Measurements from ENCODE around the gene ZNF37A. TPM values are rescaled to one million over a fixed set of nuclear protein-coding genes. Genes with fewer than 3 reads are reported as not detected.
A peak's percentile ranks its signal among the peaks of the same experiment; 100 is the strongest.

ZNF37A gene
- total and polyA plus RNA-seq, 8 donors, result 14.8 to 24.0 (median 18.0) TPM

DNA sequence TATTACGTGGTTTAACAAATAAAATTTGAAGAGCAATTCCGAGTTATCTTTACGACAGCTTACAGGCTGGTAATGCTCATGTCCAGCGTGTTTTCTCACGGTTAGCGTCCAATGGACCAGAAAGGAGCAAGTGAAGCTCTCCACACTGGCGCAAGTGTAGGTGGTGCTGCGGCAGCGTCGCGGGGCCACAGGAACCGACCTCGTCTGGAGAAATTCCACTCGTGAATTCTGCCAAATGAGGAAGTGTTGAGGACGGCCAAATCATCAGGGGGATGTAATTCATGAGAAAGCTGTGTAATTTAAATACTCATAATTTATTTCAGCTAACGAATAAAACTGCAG lies 350 bp upstream of the ZNF37A start:
- DNase-seq (no peak), ATAC-seq (peak; percentile 45)
- no peaks in the 10 kb centered on the region for H3K27me3 ChIP-seq
- peak overlapping the region; percentile 46 to 78 for H3K4me3 ChIP-seq
- intact Hi-C loops (cut with DNase I), result loop anchor here in 1 of 2 donors (10.0 kb wide), 1 partner anchor 109 kb away; no protein-coding TSS in a partner anchor
- TF ChIP-seq, protein P1, sequence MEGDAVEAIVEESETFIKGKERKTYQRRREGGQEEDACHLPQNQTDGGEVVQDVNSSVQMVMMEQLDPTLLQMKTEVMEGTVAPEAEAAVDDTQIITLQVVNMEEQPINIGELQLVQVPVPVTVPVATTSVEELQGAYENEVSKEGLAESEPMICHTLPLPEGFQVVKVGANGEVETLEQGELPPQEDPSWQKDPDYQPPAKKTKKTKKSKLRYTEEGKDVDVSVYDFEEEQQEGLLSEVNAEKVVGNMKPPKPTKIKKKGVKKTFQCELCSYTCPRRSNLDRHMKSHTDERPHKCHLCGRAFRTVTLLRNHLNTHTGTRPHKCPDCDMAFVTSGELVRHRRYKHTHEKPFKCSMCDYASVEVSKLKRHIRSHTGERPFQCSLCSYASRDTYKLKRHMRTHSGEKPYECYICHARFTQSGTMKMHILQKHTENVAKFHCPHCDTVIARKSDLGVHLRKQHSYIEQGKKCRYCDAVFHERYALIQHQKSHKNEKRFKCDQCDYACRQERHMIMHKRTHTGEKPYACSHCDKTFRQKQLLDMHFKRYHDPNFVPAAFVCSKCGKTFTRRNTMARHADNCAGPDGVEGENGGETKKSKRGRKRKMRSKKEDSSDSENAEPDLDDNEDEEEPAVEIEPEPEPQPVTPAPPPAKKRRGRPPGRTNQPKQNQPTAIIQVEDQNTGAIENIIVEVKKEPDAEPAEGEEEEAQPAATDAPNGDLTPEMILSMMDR (IDR thresholded peaks at IDR 0.05), result no peak
- H3K9me3 ChIP-seq, result peaks cover 0 to 3% of the 10 kb centered on the region in 2 donors
- peak overlapping the region; percentile 75 to 85 for H3K27ac ChIP-seq
- peaks cover 5 to 10% of the 10 kb centered on the region in 2 donors for H3K4me1 ChIP-seq
- H3K36me3 ChIP-seq, result peaks cover 0 to 31% of the 10 kb centered on the region in 2 donors

DNA sequence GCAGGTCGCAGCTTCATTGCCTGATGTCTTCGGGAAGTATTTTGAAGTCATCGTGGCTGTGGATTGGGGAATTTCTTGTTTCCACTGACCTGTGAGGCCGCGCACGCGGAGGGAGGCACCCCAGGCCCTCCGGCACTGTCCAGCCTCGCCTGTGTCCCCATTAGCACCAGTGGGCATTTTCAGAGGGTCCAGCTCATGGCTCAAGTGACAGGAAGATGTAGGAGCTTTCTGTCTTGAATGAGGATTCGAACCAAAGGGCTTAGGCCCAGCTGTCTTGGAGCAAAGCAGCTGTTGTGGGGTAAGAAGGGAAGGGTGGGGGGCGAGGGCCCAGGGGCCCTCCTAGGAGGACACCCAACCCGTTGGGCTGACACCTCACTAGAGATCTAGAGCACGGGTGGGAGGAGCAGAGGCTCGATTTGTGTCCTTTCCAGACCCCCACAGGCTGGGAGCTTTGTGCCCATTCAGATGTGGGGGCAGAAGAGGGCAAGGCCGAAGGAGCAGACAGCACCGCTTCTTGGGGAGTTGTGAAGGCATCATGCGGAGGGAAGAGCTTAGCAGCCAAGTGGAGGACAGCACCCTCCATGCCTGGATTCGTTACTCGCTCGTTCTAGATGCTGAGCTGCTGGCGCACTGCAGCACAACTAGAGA lies 914 bp downstream of the ZNF37A start:
- ATAC-seq (no peak), DNase-seq (no peak)
- TF ChIP-seq, protein P1 (IDR thresholded peaks at IDR 0.05), result no peak
- peaks cover 5 to 10% of the 10 kb centered on the region in 2 donors for H3K4me1 ChIP-seq
- H3K9me3 ChIP-seq, result peaks cover 3 to 10% of the 10 kb centered on the region in 2 donors
- intact Hi-C loops (cut with DNase I), result loop anchor here in 1 of 2 donors (10.0 kb wide), 1 partner anchor 110 kb away; no protein-coding TSS in a partner anchor
- no peaks in the 10 kb centered on the region for H3K27me3 ChIP-seq
- peaks cover 0 to 43% of the 10 kb centered on the region in 2 donors for H3K36me3 ChIP-seq
- H3K27ac ChIP-seq, result peak overlapping the region; percentile 75 to 85
- H3K4me3 ChIP-seq, result peak overlapping the region; percentile 46 to 78

DNA sequence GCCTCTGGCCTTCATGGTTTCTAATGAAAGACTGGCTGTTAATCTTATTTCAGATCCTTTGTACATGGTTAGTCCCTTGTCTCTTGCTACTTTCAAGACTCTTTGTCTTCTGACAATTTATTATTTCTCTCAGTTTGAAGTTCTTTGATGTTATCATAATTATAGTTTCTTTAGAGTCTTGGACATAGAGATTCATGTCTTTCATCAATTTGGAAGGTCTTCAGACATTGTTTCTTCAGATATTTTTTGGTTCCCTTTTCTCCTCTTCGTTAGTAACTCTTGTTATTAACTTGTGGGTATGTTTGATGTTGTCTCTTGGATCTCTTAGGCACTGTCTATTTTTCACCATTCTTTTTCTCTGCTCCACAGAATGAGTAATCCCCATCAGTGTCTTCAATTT lies 8.7 kb downstream of the ZNF37A start:
- no peak overlapping the region for H3K27ac ChIP-seq
- TF ChIP-seq, protein P1 (IDR thresholded peaks at IDR 0.05), result no peak
- DNase-seq (no peak), ATAC-seq (no peak)
- H3K27me3 ChIP-seq, result no peaks in the 10 kb centered on the region
- H3K4me1 ChIP-seq, result no peaks in the 10 kb centered on the region
- H3K9me3 ChIP-seq, result peaks cover 3 to 85% of the 10 kb centered on the region in 2 donors
- intact Hi-C loops (cut with DNase I), result no loop called here
- no peak overlapping the region for H3K4me3 ChIP-seq
- H3K36me3 ChIP-seq, result peaks cover 0 to 92% of the 10 kb centered on the region in 2 donors

DNA sequence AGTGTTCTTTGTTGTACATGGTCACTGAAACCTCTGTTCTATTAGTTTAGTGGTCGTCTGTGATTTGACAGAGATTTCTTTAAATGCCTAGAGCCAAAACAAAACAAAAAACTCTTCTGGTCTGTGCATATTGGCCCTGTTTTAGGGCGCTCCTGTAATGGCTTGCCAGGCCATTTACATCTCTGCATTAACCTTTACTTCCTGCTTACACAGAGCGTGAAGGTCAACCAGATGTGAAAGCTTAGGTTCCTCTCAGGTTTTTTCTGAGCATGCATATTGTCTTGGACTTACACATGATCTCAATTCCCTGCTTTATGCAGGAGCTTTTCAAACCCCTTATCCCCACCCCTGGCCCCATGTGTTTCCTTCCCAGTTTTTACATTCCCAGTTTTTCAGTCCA lies 9.6 kb downstream of the ZNF37A start:
- H3K4me1 ChIP-seq, result no peaks in the 10 kb centered on the region
- no peak overlapping the region for H3K4me3 ChIP-seq
- peaks cover 0 to 94% of the 10 kb centered on the region in 2 donors for H3K9me3 ChIP-seq
- no peak overlapping the region for H3K27ac ChIP-seq
- no peaks in the 10 kb centered on the region for H3K27me3 ChIP-seq
- intact Hi-C loops (cut with DNase I), result no loop called here
- DNase-seq (no peak), ATAC-seq (no peak)
- H3K36me3 ChIP-seq, result peaks cover 0 to 84% of the 10 kb centered on the region in 2 donors
- TF ChIP-seq, protein P1 (IDR thresholded peaks at IDR 0.05), result no peak

DNA sequence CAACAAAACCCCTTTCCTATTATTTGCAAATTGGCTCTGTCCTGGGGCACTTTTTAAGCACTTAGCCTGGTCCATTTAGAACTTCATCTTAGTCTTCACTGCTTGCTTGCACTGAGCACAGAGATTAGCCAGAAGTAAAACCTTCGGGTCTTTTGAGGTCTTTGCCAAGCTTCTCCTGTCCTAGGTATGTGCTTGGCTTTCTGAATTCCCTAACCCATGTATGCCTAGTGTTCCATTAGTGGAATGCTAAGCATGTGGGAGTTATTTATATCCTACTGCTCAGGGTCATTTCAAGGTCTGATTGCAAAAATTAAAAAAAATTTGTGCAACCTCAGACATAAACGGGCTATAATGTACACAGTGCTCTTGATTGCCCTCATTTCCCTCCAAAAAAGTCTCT lies 18.0 kb downstream of the ZNF37A start:
- Histone ChIP-seq H3K27ac (no peak overlapping the region), H3K36me3 (peaks cover 4 to 45% of the 10 kb centered on the region in 2 donors), H3K9me3 (peaks cover 14 to 98% of the 10 kb centered on the region in 2 donors), H3K4me1 (no peaks in the 10 kb centered on the region), H3K27me3 (no peaks in the 10 kb centered on the region), H3K4me3 (no peak overlapping the region)
- TF ChIP-seq, protein P1 (IDR thresholded peaks at IDR 0.05), result no peak
- ATAC-seq, result no peak
- intact Hi-C loops (cut with DNase I), result no loop called here
- no peak for DNase-seq

Data from left lung (tissue), 10 donors.